ENCODE results near the gene ABCC2.
A peak's percentile ranks its signal among the peaks of the same experiment; 100 is the strongest.
"Not testable (repeated sequence)": the region's sequence is repeated elsewhere in the genome, so short reads cannot be mapped to it uniquely, and the experiment has no call there.

The ABCC2 gene

GRCh38 chr10:99851825-99852224, 69.4 kb downstream of the ABCC2 start:
- DNase-seq (ENCODE audit: low read depth in 1 of 2, low spot score in 1 of 2) = no peak

DNA sequence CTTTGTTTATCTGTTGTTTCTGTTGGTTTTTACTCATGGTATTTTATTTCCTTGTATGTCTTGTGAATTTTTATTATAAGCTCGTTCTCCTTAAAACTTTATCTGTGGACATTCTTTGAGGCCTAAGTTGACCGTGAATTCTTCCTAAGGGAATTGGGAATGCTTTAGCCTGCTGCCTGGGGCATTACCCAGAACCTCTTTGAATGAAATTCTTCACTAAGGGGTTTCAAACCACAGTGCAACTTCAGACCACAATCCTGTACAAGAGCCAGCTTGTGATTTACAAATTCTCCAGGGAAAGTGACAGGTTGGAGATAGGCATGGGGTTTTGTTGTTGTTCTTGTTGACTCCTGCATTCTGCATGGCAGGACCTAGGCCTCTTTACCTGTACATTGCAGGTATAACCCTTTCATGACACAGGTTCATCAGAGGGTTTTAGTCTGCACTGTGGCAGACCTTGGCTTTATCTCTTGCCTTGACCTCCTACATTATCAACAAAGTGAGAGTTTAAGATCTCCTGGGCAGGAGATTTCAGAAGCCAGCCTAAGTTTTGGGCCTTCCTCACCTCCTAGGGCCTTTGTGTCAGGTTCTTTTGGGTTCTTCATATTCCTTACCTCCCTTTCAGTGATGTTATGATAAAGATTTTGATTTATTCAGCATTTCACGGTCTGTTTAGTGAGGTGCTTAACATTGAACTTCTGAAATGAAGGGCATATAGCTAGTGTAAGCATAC, 70.2 kb downstream of the ABCC2 start:
- DNase-seq (ENCODE audit: low read depth in 1 of 2, low spot score in 1 of 2) = no peak

- no peak for DNase-seq (ENCODE audit: low read depth in 1 of 2, low spot score in 1 of 2)
Measured at GRCh38 chr10:99853655-99854054, 71.2 kb downstream of the ABCC2 start.

- DNase-seq (ENCODE audit: low read depth in 1 of 2, low spot score in 1 of 2) = no peak
Measured at GRCh38 chr10:99854860-99855259, 72.4 kb downstream of the ABCC2 start.

DNA sequence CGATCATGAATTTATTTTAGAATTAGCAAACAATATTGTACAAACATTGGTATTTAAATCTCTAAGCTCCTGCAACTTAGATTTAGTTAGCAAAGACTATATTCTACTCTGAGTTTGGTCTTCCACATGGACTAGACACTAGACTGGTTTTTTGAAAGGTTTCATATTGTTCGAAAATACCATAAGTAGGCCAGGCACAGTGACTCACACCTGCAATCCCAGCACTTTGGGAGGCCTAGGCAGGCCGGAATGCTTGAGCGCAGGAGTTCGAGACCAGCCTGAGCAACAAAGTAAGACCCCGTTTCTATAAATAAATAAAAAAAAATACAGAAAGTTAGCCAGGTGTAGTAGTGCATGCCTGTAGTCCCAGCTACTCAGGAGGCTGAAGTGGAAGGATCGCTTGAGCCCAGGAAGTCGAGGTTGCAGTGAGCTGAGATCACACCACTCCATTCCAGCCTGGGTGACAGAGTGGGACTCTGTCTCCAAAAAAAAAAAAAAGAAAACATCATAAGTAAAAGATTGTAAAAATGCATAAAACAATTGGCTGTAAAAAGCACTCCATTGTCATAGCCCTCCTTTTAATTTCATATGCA, 73.1 kb downstream of the ABCC2 start:
- no peak for DNase-seq (ENCODE audit: low read depth in 1 of 2, low spot score in 1 of 2)

DNA sequence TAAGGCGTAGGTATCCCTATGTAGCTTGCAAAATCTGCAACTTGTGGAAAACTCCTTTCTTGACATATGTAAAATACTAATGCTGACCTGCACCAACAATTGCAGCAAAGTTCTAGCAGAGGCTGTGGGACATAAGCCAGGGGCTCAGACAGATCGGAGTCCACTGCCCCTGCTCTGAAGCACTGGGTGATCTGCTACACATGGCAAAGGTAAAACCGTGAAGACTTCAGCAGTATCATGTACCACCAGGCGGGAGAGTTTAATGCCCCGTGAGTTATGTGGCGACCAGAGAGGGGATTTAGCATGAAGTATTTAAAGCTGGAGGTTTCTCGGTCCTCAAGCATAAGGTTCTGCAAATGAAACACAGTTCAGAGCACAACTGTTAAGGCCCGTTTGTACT, 76.4 kb downstream of the ABCC2 start:
- no peak for DNase-seq (ENCODE audit: low read depth in 1 of 2, low spot score in 1 of 2)

GRCh38 chr10:99859585-99859984, 77.1 kb downstream of the ABCC2 start:
- no peak for DNase-seq (ENCODE audit: low read depth in 1 of 2, low spot score in 1 of 2)

DNA sequence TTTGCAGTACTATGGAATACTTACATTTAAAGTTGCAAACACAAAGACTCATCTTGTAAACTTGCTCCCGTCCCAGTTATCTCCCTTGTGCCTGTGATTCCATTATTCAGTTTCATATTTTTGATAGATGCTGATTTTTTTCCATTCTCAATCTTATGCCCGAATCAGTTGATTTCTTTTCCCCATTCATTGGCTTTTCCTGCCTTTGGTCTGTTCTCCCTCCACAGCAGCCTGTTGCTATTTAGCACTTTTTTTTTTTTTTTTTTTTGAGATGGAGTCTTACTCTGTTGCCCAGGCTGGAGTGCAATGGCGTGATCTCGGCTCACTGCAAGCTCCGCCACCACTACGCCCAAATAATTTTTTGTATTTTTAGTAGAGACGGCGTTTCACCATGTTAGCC, 78.0 kb downstream of the ABCC2 start:
- DNase-seq (ENCODE audit: low read depth in 1 of 2, low spot score in 1 of 2) = no peak

DNA sequence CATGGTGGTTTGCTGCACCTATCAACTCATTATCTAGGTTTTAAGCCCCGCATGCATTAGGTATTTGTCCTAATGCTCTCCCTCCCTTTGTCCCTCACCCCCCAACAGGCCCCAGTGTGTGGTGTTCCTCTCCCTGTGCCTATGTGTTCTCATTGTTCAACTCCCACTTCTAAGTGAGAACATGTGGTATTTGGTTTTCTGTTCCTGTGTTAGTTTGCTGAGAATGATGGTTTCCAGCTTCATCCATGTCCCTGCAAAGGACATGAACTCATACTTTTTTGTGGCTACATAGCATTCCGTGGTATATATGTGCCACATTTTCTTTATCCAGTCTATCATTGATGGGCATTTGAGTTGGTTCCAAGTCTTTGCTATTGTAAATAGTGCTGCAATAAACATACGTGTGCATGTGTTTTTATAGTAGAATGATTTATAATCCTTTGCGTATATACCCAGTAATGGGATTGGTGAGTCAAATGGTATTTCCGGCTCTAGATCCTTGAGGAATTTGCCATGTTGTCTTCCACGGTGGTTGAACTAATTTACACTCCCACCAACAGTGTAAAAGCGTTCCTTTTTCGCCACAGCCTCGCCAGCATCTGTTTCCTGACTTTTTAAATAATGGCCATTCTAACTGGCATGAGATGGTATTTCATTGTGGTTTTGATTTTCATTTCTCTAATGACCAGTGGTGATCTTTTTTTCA, 81.2 kb downstream of the ABCC2 start:
- not testable (repeated sequence) for DNase-seq (ENCODE audit: low read depth in 1 of 2, low spot score in 1 of 2)

GRCh38 chr10:99867250-99867649, 84.8 kb downstream of the ABCC2 start:
- not testable (repeated sequence) for DNase-seq (ENCODE audit: low read depth in 1 of 2, low spot score in 1 of 2)

- no peak for DNase-seq (ENCODE audit: low read depth in 1 of 2, low spot score in 1 of 2)
Measured at GRCh38 chr10:99869581-99870122, 87.2 kb downstream of the ABCC2 start.

- peak in 1 of 2 donors; percentile 31 for DNase-seq (ENCODE audit: low read depth in 1 of 2, low spot score in 1 of 2)
Measured at GRCh38 chr10:99870123-99870730, 87.8 kb downstream of the ABCC2 start.

GRCh38 chr10:99872367-99873162, 90.1 kb downstream of the ABCC2 start:
- no peak for DNase-seq (ENCODE audit: low read depth in 1 of 2, low spot score in 1 of 2)

DNA sequence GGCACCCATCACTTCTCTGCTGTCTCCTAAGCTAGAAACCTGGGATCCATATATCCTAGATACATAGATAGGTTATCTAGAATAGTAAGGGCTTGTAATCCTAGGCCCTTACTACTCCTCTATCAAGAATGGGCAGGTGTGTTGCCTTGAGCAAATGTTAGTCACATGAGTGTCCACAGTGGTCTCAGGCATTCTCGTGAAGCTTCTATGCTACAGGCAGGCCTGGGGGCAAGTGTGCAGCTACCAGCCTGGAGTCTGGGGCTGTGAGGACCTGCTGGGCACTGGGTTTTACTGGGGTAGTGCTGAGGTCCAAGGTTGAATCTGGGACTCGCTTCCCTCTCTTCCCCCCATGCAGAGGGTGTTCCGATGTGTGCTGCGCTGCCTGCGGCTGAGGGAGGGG, 91.4 kb downstream of the ABCC2 start:
- no peak for DNase-seq (ENCODE audit: low read depth in 1 of 2, low spot score in 1 of 2)

DNA sequence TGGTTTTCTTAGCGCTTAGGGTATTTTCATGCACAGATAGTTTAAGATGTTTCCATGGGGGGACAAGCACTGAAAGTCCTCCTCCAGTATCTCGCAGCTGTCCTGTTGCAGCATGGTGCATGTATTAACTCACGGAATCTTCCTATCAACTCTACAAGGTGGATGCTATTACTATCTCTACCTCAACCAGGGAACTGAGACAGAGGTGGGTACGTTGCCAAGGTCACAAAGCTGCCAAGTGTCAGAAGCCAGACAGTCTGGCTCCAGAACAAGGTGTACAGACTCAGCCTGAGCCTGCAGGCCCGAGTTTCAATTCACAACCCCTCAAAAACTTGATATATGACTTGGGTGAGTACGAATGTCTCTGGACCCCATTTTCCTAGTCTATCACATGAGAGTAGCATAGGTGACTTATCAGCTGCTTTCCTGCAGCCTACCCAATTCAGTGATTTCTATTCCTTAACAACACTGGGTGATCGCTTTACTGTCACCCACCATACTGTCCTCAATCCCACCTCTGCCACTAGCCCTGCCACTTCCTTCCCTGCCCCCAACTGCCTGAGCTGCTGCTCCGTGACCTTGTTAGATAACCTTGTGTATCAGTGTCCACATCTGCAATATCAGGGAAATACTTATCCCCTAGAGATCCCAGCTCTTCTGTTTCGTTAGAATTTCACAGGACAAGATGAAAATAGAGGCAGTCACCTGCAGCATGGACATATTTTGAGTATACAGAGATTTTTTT, 92.1 kb downstream of the ABCC2 start:
- DNase-seq (ENCODE audit: low read depth in 1 of 2, low spot score in 1 of 2) = no peak

GRCh38 chr10:99875473-99875872, 93.0 kb downstream of the ABCC2 start:
- no peak for DNase-seq (ENCODE audit: low read depth in 1 of 2, low spot score in 1 of 2)

DNA sequence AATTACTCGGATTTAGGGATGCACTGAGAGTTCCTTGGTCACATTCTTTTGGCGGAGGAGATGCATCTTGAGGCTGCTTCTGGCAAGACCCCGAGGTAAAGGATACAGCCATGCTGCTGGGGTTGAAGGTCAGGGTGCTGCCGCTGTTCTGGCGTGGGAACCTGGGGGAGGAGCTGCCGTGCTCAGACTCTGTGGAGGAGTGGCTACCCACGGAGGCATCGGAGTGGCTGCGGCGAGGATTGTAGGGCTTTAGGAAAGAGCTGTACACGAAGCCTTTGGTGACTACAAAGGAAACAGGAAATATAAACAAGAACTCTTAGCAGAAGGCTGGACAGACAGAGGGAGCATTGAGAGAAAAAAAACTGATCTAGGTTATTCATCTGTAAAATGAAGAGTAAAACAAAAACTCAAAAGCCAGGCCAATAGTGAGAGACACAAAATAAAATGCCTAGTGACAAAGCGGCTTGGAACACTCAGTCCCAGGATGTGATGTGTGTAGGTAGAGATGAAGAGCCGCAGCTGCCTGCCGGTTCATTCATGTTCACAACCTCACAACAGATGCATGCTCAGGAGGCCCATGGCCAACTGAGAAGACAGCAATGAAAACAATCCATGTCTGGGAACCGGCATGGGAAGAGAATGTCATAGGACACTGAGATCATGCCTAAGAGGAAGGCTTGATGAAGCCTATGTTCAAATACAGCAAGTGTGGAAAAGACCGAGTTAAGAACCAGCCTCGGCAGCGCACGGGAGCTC, 97.8 kb downstream of the ABCC2 start:
- no peak for DNase-seq (ENCODE audit: low read depth in 1 of 2, low spot score in 1 of 2)

DNA sequence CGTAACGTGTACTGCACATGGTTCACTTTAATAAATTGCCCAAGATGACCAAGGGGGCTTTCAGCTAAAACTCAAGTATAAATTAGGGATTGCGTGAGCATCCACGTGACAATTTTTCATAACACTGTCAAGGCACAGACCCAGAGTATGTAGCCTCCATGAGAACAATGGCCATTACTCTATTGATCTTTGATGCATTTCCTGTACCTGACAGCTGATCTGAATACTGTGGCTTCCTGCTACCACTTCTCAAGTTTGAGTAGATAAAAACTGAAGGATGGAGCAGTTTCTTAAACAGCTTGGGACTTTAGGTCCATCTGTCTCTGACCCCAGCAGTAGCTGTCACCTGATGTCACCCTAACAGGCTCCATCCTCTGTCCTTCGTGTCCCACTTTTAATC, 98.9 kb downstream of the ABCC2 start:
- DNase-seq (ENCODE audit: low read depth in 1 of 2, low spot score in 1 of 2) = no peak

DNA sequence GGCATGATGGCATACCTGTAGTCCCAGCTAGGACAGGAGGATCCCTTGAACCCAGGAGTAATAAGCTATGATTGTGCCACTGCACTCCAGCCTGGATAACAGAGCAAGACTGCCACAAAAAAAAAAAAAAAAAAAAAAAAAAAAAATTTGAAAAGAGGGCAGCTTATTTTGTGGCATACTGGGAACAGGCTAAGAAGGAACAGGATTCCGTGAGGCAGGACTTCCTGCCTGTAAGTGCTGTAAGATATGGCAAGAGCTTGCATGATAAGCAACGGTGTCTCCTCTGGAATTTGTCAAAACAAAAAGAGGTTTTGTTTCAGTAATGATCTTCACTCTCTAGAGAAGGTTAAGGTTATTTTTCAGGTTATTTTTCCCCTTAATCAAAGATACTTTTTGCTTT, 101.1 kb downstream of the ABCC2 start:
- no peak for DNase-seq (ENCODE audit: low read depth in 1 of 2, low spot score in 1 of 2)

All from activated CD4-positive, alpha-beta T cell treated with anti-CD3 and anti-CD28 coated beads, Interleukin-2, amount 50 U/mL, for 24 hours (primary cell).